ENCODE measurements around the gene ASAP2.

GRCh38 chr2:9211496-9211895, 4.9 kb downstream of the ASAP2 start:
- no peak for TF ChIP-seq POLR2A (IDR thresholded peaks at IDR 0.05)
- no peak for TF ChIP-seq CTCF (IDR thresholded peaks at IDR 0.05)
- no peak for TF ChIP-seq POLR2AphosphoS5 (IDR thresholded peaks at IDR 0.05)
- no peak for TF ChIP-seq EP300 (IDR thresholded peaks at IDR 0.05)
